ENCODE data around the gene PCOLCE2.

- TF ChIP-seq GATA2 (IDR thresholded peaks at IDR 0.05; ENCODE audit: low read depth, low read length) (no peak), GATA3 (IDR thresholded peaks at IDR 0.05; ENCODE audit: low read depth, low read length) (no peak)
Measured at GRCh38 chr3:142935963-142936362, 47.1 kb upstream of the PCOLCE2 start.
